Ectodermal cell (in vitro differentiated cells): ENCODE measurements around the gene CTH. TPM values are rescaled to one million over a fixed set of nuclear protein-coding genes. Genes with fewer than 3 reads are reported as not detected.
"Not testable (repeated sequence)": the region's sequence is repeated elsewhere in the genome, so short reads cannot be mapped to it uniquely, and the experiment has no call there.

ENCODE experiments used
- H3K27ac ChIP-seq: 2 replicates; pipeline ENCODE4 v1.7.0; 2013; ENCODE audit warnings: mild to moderate bottlenecking, low read depth, low read length; ENCODE audit not compliant: insufficient read depth, poor library complexity, severe bottlenecking
- H3K27me3 ChIP-seq: 2 replicates; pipeline ENCODE4 v1.7.0; 2013; ENCODE audit warnings: mild to moderate bottlenecking, low read length; ENCODE audit not compliant: insufficient read depth, control insufficient read depth, poor library complexity, severe bottlenecking
- H3K36me3 ChIP-seq: one replicate; pipeline ENCODE4 v1.7.0; 2013; ENCODE audit warnings: low read length; ENCODE audit not compliant: control insufficient read depth, insufficient read depth
- H3K4me1 ChIP-seq: one replicate; pipeline ENCODE4 v1.7.0; 2013; ENCODE audit warnings: low read length; ENCODE audit not compliant: control insufficient read depth, insufficient read depth
- H3K4me3 ChIP-seq: 2 replicates; pipeline ENCODE4 v1.7.0; 2013; ENCODE audit warnings: low read depth, low read length, control low read depth; ENCODE audit not compliant: insufficient read depth
- H3K9me3 ChIP-seq: 2 replicates; pipeline ENCODE4 v1.7.0; 2013; ENCODE audit warnings: mild to moderate bottlenecking, low read length, moderate library complexity; ENCODE audit not compliant: control insufficient read depth
- WGBS, 2 experiments: methylation state at CpG; one replicate each; pipeline ENCODE4 v1.1.7; 2013; ENCODE audit warnings: missing lambda C conversion rate in 2 of 2; 5-methylcytosine and 5-hydroxymethylcytosine counted together
- polyA plus RNA-seq, 4 experiments: library from polyadenylated mRNA; stranded (reverse); fragments of 50-300 nt; gene quantifications; one replicate each; pipeline ENCODE4 v1.2.3, GENCODE V29; 2013

CTH gene
- 11.8 TPM for polyA plus RNA-seq (2013, experiment 1 of 4)
- 12.9 TPM for polyA plus RNA-seq (2013, experiment 2 of 4)
- polyA plus RNA-seq (2013, experiment 3 of 4) = 11.1 TPM
- polyA plus RNA-seq (2013, experiment 4 of 4) = 11.9 TPM

GRCh38 chr1:70410604-70411359 is at the start of gene CTH:
TSS of gene CTH (plus strand) at chr1:70411268. CDS start at chr1:70411416, 148 bp downstream.
- Histone ChIP-seq H3K36me3 (no peaks in the 10 kb centered on the region), H3K27ac (peak within 1 kb of the TSS; percentile 94), H3K4me1 (no peaks in the 10 kb centered on the region), H3K27me3 (no peaks in the 10 kb centered on the region), H3K4me3 (peak within 1 kb of the TSS; percentile 70), H3K9me3 (no peaks in the 10 kb centered on the region)
- 0 to 1% methylated on average over 48 of the region's 48 CpGs for WGBS, 2 experiments

- Histone ChIP-seq H3K9me3 (no peaks in the 10 kb centered on the region), H3K36me3 (no peaks in the 10 kb centered on the region), H3K27ac (peak overlapping the region; percentile 55), H3K4me1 (no peaks in the 10 kb centered on the region), H3K27me3 (no peaks in the 10 kb centered on the region), H3K4me3 (no peak overlapping the region)
- WGBS, 2 experiments = 74% methylated on average over 3 of the region's 3 CpGs
Observed at GRCh38 chr1:70361727-70362398, 49.2 kb upstream of the CTH start.

GRCh38 chr1:70364439-70364838 is 46.6 kb upstream of the CTH start:
- Histone ChIP-seq H3K36me3 (no peaks in the 10 kb centered on the region), H3K27ac (no peak overlapping the region), H3K4me1 (no peaks in the 10 kb centered on the region), H3K27me3 (no peaks in the 10 kb centered on the region), H3K4me3 (no peak overlapping the region), H3K9me3 (no peaks in the 10 kb centered on the region)
- 88 to 96% methylated on average over 3 of the region's 3 CpGs for WGBS, 2 experiments

GRCh38 chr1:70366425-70366952 is 44.6 kb upstream of the CTH start:
- not testable (repeated sequence) for H3K36me3 ChIP-seq, H3K27ac ChIP-seq, H3K27me3 ChIP-seq, H3K9me3 ChIP-seq, H3K4me1 ChIP-seq, H3K4me3 ChIP-seq
- 94 to 98% methylated on average over 4 of the region's 4 CpGs for WGBS, 2 experiments

- H3K36me3 ChIP-seq, H3K27ac ChIP-seq, H3K4me1 ChIP-seq, H3K27me3 ChIP-seq, H3K4me3 ChIP-seq, H3K9me3 ChIP-seq: not testable (repeated sequence)
- WGBS, 2 experiments = 89 to 90% methylated on average over 3 of the region's 3 CpGs
Observed at GRCh38 chr1:70366997-70367396, 44.1 kb upstream of the CTH start.

GRCh38 chr1:70367397-70367796 is 43.7 kb upstream of the CTH start:
- WGBS, 2 experiments = 79 to 90% methylated on average over 5 of the region's 5 CpGs
- H3K36me3 ChIP-seq, H3K4me1 ChIP-seq, H3K27me3 ChIP-seq, H3K27ac ChIP-seq, H3K9me3 ChIP-seq, H3K4me3 ChIP-seq: not testable (repeated sequence)

GRCh38 chr1:70371586-70371985 is 39.5 kb upstream of the CTH start:
- H3K27me3 ChIP-seq, H3K36me3 ChIP-seq, H3K9me3 ChIP-seq, H3K4me1 ChIP-seq, H3K4me3 ChIP-seq, H3K27ac ChIP-seq: not testable (repeated sequence)
- WGBS, 2 experiments = 81 to 89% methylated on average over 3 of the region's 3 CpGs

- no peaks in the 10 kb centered on the region for H3K27me3 ChIP-seq
- 94 to 97% methylated on average over 4 of the region's 4 CpGs for WGBS, 2 experiments
- H3K36me3 ChIP-seq = no peaks in the 10 kb centered on the region
- no peaks in the 10 kb centered on the region for H3K9me3 ChIP-seq
- no peak overlapping the region for H3K4me3 ChIP-seq
- peaks cover 4% of the 10 kb centered on the region for H3K4me1 ChIP-seq
- H3K27ac ChIP-seq = no peak overlapping the region
Observed at GRCh38 chr1:70372426-70372825, 38.6 kb upstream of the CTH start.

- not testable (repeated sequence) for H3K36me3 ChIP-seq, H3K4me3 ChIP-seq, H3K27ac ChIP-seq, H3K9me3 ChIP-seq, H3K27me3 ChIP-seq, H3K4me1 ChIP-seq
- WGBS, 2 experiments = 58 to 64% methylated on average over 2 of the region's 2 CpGs
Observed at GRCh38 chr1:70373580-70373979, 37.5 kb upstream of the CTH start.

- no peaks in the 10 kb centered on the region for H3K36me3 ChIP-seq
- H3K4me3 ChIP-seq = no peak overlapping the region
- 92% methylated on average over 6 of the region's 6 CpGs for WGBS, 2 experiments
- no peaks in the 10 kb centered on the region for H3K27me3 ChIP-seq
- peaks cover 4% of the 10 kb centered on the region for H3K4me1 ChIP-seq
- H3K9me3 ChIP-seq = no peaks in the 10 kb centered on the region
- no peak overlapping the region for H3K27ac ChIP-seq
Observed at GRCh38 chr1:70376196-70376595, 34.9 kb upstream of the CTH start.
